PC-9 (cell line): ENCODE results near the gene IGF2R. TPM values are rescaled to one million over a fixed set of nuclear protein-coding genes. Genes with fewer than 3 reads are reported as not detected.

Source experiments
- BruUV-seq: library from RNA; stranded (reverse); fragments of 400-500 nt; replicated peaks from 2 replicates; lab custom pipeline; 2021; lab: Mats Ljungman, UMichigan
- CTCF ChIA-PET: fragments of 300-600 bp; sonication (Branson Sonifier 250); formaldehyde crosslinking; loops from one replicate; lab custom pipeline; 2022; ENCODE audit warnings: antibody characterized with exemption; lab: Charles Lee
- POLR2A ChIA-PET: fragments of 300-600 bp; sonication (Branson Sonifier 250); formaldehyde crosslinking; loops from one replicate; lab custom pipeline; 2022; ENCODE audit warnings: antibody characterized with exemption; ENCODE audit not compliant: unreplicated experiment; lab: Charles Lee
- DNase-seq, 2 experiments: peaks; one replicate each; pipeline versions ENCODE4 v3.0.0 to v3.0.0-alpha.2; 2015 to 2022; ENCODE audit warnings: mixed read lengths in 1 of 2
- H2AFZ ChIP-seq: fragments of 200-600 bp; sonication (generic); 2 replicates; pipeline ENCODE4 v1.8.1; 2017; ENCODE audit warnings: antibody characterized with exemption
- H3F3A ChIP-seq: fragments of 200-600 bp; sonication (generic); 2 replicates; pipeline ENCODE4 v1.8.1; 2017; ENCODE audit warnings: antibody characterized with exemption, mild to moderate bottlenecking, low read depth; ENCODE audit not compliant: insufficient read depth
- H3K27ac ChIP-seq: fragments of 200-600 bp; sonication (generic); 2 replicates; pipeline ENCODE4 v1.6.1; 2016; ENCODE audit warnings: mixed run types
- H3K27me3 ChIP-seq: fragments of 200-600 bp; sonication (generic); 2 replicates; pipeline ENCODE4 v1.6.1; 2016; ENCODE audit warnings: low read depth, mixed run types; ENCODE audit not compliant: insufficient read depth
- H3K36me3 ChIP-seq: fragments of 200-600 bp; sonication (generic); 2 replicates; pipeline ENCODE4 v1.6.1; 2016; ENCODE audit warnings: low read depth, mixed run types
- H3K4me1 ChIP-seq: fragments of 200-600 bp; sonication (generic); replicated peaks from 2 replicates; pipeline ENCODE4 v1.6.1; 2016; ENCODE audit warnings: mixed run types; ENCODE audit not compliant: insufficient read depth
- H3K4me2 ChIP-seq: fragments of 200-600 bp; sonication (generic); 2 replicates; pipeline ENCODE4 v1.6.1; 2017; ENCODE audit warnings: mixed run types
- H3K4me3 ChIP-seq: fragments of 200-600 bp; sonication (generic); 2 replicates; pipeline ENCODE4 v1.6.1; 2016; ENCODE audit warnings: mixed run types
- H3K79me2 ChIP-seq: fragments of 200-600 bp; sonication (generic); 2 replicates; pipeline ENCODE4 v1.6.1; 2017; ENCODE audit warnings: low read depth, mixed run types
- H3K9me2 ChIP-seq: fragments of 200-600 bp; sonication (generic); 2 replicates; pipeline ENCODE4 v1.8.1; 2017; ENCODE audit warnings: mild to moderate bottlenecking; ENCODE audit not compliant: insufficient read depth
- H3K9me3 ChIP-seq: fragments of 200-600 bp; sonication (generic); 2 replicates; pipeline ENCODE4 v1.8.1; 2016; ENCODE audit warnings: low read depth; ENCODE audit not compliant: insufficient read depth
- H4K20me1 ChIP-seq: fragments of 200-600 bp; sonication (generic); 2 replicates; pipeline ENCODE4 v1.8.1; 2017; ENCODE audit not compliant: insufficient read depth
- CTCF ChIP-seq: fragments of 200-600 bp; sonication (generic); conservative IDR thresholded peaks from 2 replicates; pipeline ENCODE4 v1.6.1; 2017; ENCODE audit warnings: mixed run types, antibody characterized with exemption, mild to moderate bottlenecking, moderate library complexity
- EZH2 ChIP-seq: fragments of 200-600 bp; sonication (generic); IDR thresholded peaks from 2 replicates; pipeline ENCODE4 v1.8.0; 2017; ENCODE audit warnings: antibody characterized with exemption, low read depth
- intact Hi-C: fragments of 100-400 bp; cut with micrococcal nuclease; formaldehyde crosslinking; loops from one replicate; pipeline ENCODE4 v1.10.0; 2022; ENCODE audit not compliant: unreplicated experiment
- total RNA-seq: library from RNA; stranded (reverse); gene quantifications from 2 replicates; pipeline ENCODE4 v1.2.3, GENCODE V29; 2021

IGF2R gene
- total RNA-seq, 1 experiment from 2014 or later: 53.1 TPM

DNA sequence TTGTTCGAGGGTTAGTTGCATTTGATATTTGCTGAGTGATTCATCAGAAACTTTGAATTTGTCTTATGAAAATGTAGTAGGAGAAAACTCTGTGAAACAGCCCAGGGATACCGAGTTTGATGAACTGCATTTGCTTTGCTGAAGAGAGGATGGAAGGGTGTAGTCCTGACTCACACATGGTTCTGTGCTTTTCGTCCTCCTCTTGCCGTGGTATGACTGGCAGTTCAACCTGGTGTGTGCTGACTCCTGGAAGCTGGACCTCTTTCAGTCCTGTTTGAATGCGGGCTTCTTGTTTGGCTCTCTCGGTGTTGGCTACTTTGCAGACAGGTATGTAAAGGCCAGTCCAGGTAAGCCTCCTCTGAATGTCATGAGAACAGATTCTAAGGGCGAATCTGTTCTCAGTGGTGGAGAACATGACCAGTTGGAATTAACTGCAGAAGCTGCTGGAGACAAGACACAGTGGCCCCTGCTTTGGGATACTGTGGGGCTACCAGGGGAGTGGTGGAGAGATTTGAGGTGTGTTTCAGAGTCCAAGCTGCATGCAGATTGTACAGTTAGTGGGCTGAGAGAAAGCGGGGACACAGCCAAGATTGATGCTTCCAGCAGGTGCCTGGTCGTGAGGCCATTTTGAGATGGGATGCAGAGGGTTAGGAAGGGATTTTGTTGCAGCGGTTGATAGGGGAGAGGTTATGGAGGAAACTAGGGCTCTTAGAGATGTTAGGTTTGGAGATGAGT, 161.2 kb downstream of the IGF2R start:
- Histone ChIP-seq H3F3A (no peaks in the 10 kb centered on the region), H3K9me3 (no peaks in the 10 kb centered on the region), H3K9me2 (no peaks in the 10 kb centered on the region), H2AFZ (no peak overlapping the region), H4K20me1 (no peaks in the 10 kb centered on the region), H3K27me3 (no peaks in the 10 kb centered on the region), H3K79me2 (no peaks in the 10 kb centered on the region), H3K36me3 (no peaks in the 10 kb centered on the region), H3K4me3 (no peak overlapping the region), H3K4me2 (no peak overlapping the region), H3K4me1 (no peaks in the 10 kb centered on the region), H3K27ac (no peak overlapping the region)
- no peak for TF ChIP-seq EZH2
- ChIA-PET POLR2A (interaction anchor here (0.6 kb wide), 1 partner anchor 13 kb away, joined by 3 read pairs; no protein-coding TSS in a partner anchor), CTCF (no interaction called here)
- no TSS peak for BruUV-seq
- intact Hi-C loops: no loop called here
- DNase-seq: no peak

DNA sequence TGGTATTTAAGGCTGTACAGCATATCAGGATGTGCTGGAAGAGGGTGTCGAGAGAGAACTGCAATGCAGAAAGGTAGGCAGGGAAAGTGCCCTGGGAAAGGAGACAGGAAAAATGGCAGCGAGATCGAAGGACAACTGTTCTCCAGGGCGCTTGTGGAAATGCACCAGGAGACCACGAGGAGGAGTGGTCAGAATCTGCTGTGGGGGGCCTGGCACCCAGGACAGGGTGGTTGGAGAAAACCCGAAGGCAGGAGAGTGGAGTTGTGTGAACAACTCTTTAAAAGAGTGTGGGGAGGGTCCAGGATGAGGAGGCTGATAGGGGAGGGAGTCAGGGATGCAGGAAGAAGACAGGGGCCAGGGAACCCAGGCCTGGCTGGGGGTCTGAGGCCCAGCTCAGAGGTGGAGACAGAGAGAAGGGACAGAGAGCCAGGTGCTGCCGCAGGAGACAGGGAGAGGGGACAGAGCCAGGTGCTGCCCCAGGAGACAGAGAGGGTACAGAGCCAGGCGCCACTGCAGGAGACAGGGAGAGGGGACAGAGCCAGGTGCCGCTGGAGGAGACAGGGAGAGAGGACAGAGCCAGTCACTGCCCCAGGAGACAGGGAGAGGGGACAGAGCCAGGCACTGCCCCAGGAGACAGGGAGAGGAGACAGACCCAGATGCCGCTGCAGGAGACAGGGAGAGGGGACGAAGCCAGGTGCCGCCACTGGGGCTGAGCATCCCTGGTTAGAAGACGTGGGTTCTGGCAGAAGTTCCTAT, 162.0 kb downstream of the IGF2R start:
- Histone ChIP-seq H3K4me3 (no peak overlapping the region), H3K9me3 (no peaks in the 10 kb centered on the region), H3K27ac (no peak overlapping the region), H3K4me1 (no peaks in the 10 kb centered on the region), H3K4me2 (no peak overlapping the region), H3K27me3 (no peaks in the 10 kb centered on the region), H2AFZ (no peak overlapping the region), H4K20me1 (no peaks in the 10 kb centered on the region), H3F3A (no peaks in the 10 kb centered on the region), H3K79me2 (no peaks in the 10 kb centered on the region), H3K9me2 (no peaks in the 10 kb centered on the region), H3K36me3 (no peaks in the 10 kb centered on the region)
- CTCF ChIA-PET: no interaction called here
- no TSS peak for BruUV-seq
- POLR2A ChIA-PET: no interaction called here
- no peak for TF ChIP-seq CTCF
- TF ChIP-seq EZH2: no peak
- DNase-seq: no peak
- intact Hi-C loops: no loop called here

DNA sequence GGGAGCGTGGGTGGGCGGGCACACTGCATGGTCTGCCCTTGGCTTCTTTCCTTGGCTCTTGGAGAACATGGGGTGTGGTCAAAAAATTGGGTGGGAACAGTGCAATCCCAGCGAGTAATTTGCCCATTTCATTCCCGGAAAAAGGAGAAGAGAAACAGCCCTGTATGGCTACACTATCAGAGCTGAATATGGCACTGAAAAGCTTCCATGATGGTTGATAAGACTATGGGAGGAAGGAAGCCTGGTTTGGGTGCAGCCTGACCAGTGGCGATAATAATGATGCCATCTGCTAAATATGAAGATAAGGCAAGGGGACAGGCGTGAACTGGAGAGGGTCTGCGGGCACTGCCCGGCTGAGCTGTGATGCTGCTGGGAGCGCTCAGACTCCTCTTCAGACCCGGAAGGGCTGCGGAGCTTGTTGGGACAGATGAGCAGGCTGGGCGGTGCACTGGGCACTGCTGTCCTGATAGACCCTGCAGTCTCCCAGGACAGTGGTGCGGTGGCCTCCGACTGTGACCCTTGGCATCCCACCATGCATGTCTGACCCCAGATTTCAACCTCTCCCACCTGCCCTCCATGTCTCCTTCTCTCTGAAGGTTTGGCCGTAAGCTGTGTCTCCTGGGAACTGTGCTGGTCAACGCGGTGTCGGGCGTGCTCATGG, 162.9 kb downstream of the IGF2R start:
- H3K9me2 ChIP-seq: no peaks in the 10 kb centered on the region
- DNase-seq: no peak
- H3K4me2 ChIP-seq: no peak overlapping the region
- no peak overlapping the region for H3K4me3 ChIP-seq
- POLR2A ChIA-PET: no interaction called here
- no peaks in the 10 kb centered on the region for H3K79me2 ChIP-seq
- H3K9me3 ChIP-seq: no peaks in the 10 kb centered on the region
- H4K20me1 ChIP-seq: no peaks in the 10 kb centered on the region
- H3K27me3 ChIP-seq: no peaks in the 10 kb centered on the region
- no peak overlapping the region for H2AFZ ChIP-seq
- intact Hi-C loops: no loop called here
- CTCF ChIA-PET: no interaction called here
- H3K36me3 ChIP-seq: no peaks in the 10 kb centered on the region
- BruUV-seq: no TSS peak
- H3K27ac ChIP-seq: no peak overlapping the region
- no peaks in the 10 kb centered on the region for H3F3A ChIP-seq
- TF ChIP-seq EZH2 (no peak), CTCF (no peak)
- no peaks in the 10 kb centered on the region for H3K4me1 ChIP-seq
